HFF-Myc (cell line): Measurements from ENCODE around the gene SOAT1.
"Not testable (repeated sequence)": the region's sequence is repeated elsewhere in the genome, so short reads cannot be mapped to it uniquely, and the experiment has no call there.

Source experiments
- DNase-seq: peaks from one replicate; pipeline ENCODE4 v3.0.0-alpha.2; 2011; ENCODE audit warnings: low read depth; ENCODE audit errors: extremely low read depth
- H3K4me3 ChIP-seq: replicated peaks from 2 replicates; pipeline ENCODE4 v1.5.1; 2011; ENCODE audit warnings: low read depth, mild to moderate bottlenecking, control low read depth, low read length
- TF ChIP-seq, protein P1 (sequence below): IDR thresholded peaks from 2 replicates; pipeline ENCODE4 v1.5.1; 2012; ENCODE audit warnings: mild to moderate bottlenecking, low read depth, low read length, control low read depth; ENCODE audit errors: missing control alignments

The SOAT1 gene

DNA sequence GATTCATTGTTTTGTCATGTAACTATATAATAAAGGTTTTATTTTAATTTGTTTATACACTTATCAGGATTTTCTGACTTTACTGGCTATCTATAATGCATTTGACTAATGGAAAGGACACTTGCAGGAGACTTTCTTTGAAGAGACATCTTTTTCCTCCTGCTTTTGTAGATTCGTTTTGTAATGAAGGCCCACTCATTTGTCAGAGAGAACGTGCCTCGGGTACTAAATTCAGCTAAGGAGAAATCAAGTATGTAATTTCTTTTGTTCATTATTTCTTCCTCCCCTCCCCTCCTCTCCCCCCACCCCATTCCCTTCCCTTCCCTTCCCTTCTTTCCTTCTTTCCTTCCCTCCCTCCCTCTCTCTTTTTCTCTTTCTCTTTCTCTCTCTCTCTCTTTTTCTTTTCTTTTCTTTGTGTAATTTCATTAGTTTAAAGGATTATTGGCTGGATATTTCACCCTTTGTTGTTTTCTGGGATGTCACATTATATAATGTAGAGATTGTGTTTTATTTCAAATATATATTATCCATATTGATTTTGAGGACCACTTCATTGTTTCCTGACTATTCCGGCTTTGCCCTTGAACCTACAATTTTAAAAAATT is 48.4 kb downstream of the SOAT1 start:
- TF ChIP-seq, protein P1, sequence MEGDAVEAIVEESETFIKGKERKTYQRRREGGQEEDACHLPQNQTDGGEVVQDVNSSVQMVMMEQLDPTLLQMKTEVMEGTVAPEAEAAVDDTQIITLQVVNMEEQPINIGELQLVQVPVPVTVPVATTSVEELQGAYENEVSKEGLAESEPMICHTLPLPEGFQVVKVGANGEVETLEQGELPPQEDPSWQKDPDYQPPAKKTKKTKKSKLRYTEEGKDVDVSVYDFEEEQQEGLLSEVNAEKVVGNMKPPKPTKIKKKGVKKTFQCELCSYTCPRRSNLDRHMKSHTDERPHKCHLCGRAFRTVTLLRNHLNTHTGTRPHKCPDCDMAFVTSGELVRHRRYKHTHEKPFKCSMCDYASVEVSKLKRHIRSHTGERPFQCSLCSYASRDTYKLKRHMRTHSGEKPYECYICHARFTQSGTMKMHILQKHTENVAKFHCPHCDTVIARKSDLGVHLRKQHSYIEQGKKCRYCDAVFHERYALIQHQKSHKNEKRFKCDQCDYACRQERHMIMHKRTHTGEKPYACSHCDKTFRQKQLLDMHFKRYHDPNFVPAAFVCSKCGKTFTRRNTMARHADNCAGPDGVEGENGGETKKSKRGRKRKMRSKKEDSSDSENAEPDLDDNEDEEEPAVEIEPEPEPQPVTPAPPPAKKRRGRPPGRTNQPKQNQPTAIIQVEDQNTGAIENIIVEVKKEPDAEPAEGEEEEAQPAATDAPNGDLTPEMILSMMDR, result no peak
- no peak for DNase-seq
- no peak overlapping the region for H3K4me3 ChIP-seq

GRCh38 chr1:179342740-179343404 is 49.3 kb downstream of the SOAT1 start:
- DNase-seq, result no peak
- TF ChIP-seq, protein P1, result no peak
- H3K4me3 ChIP-seq, result no peak overlapping the region

DNA sequence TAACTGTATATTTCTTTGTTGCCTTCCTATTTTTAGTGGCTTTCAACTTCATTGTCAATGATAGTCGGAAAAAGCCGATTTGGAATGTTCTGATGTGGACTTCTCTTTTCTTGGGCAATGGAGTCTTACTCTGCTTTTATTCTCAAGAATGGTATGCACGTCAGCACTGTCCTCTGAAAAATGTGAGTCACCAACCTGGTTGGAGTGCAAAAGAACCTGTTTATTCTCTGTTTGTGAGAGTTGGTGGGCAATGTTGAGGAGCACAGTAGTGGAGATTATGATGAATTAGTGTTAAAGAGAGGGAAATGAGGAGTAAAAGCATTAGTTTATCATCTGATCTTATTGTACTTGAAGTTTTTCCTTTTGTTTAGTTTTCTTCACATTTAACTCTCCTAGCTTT is 57.7 kb downstream of the SOAT1 start:
- TF ChIP-seq, protein P1, result no peak
- H3K4me3 ChIP-seq, result no peak overlapping the region
- DNase-seq, result no peak

GRCh38 chr1:179352236-179352635 is 58.6 kb downstream of the SOAT1 start:
- DNase-seq, result no peak
- no peak overlapping the region for H3K4me3 ChIP-seq
- TF ChIP-seq, protein P1, result no peak

DNA sequence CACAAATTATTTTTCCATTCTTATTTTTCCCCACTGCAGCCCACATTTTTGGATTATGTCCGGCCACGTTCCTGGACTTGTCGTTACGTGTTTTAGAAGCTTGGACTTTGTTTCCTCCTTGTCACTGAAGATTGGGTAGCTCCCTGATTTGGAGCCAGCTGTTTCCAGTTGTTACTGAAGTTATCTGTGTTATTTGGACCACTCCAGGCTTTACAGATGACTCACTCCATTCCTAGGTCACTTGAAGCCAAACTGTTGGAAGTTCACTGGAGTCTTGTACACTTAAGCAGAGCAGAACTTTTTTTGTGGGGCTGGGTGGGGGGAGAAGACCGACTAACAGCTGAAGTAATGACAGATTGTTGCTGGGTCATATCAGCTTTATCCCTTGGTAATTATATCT is 59.9 kb downstream of the SOAT1 start:
- peak; percentile 65 for DNase-seq
- no peak overlapping the region for H3K4me3 ChIP-seq
- TF ChIP-seq, protein P1, result no peak

GRCh38 chr1:179361631-179362030 is 68.0 kb downstream of the SOAT1 start:
- peak; percentile 43 for DNase-seq
- H3K4me3 ChIP-seq, result not testable (repeated sequence)

GRCh38 chr1:179365342-179366092 is 71.9 kb downstream of the SOAT1 start, which contains the start of gene AXDND1:
TSS of gene AXDND1 (plus strand) at chr1:179365971. CDS start at chr1:179366510, 539 bp downstream.
- TF ChIP-seq, protein P1, result no peak
- peak; percentile 46 for DNase-seq
- peak within 1 kb of the TSS; percentile 63 for H3K4me3 ChIP-seq
